ENCODE results near the gene SLC17A9. TPM values are rescaled to one million over a fixed set of nuclear protein-coding genes. Genes with fewer than 3 reads are reported as not detected.

Gene SLC17A9
- total and polyA plus RNA-seq, 2 of the 8 experiments (the other 6 are each of a cell fraction or from before 2014, with no cell fraction given): 23.5 to 35.2 TPM

- no peak for TF ChIP-seq CHD7 (IDR thresholded peaks at IDR 0.05; ENCODE audit: insufficient replicate concordance, low read length)
These were observed 18.5 kb upstream of the SLC17A9 start (continued) for GRCh38 chr20:62933966-62934365.

All from H1 (cell line).